ENCODE results near the gene BTBD9.

The BTBD9 gene

GRCh38 chr6:38423746-38424145, 216.0 kb downstream of the BTBD9 start:
- DNase-seq, result no peak

GRCh38 chr6:38420207-38420606, 219.5 kb downstream of the BTBD9 start:
- no peak for DNase-seq

DNA sequence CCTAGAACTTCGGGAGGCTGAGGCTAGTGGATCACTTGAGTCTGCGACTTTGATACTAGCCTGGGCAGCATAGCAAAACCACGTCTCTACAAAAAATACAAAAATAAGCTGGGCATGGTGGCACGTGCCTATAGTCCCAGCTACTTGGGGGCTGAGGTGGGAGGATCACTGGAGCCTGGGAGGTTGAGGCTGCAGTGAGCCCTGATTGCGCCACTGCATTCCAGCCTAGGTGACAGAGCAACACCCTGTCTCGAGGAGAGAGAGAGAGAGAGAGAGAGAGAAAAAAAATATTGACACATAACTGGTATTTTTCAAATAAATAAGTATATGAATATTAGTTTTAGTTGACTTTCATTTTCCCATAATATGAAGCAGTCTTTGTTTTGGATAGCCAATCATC, 222.2 kb downstream of the BTBD9 start:
- no peak for DNase-seq

GRCh38 chr6:38415231-38416005, 224.3 kb downstream of the BTBD9 start:
- DNase-seq, result no peak

- no peak for DNase-seq
Measured at GRCh38 chr6:38413102-38413800, 226.5 kb downstream of the BTBD9 start.

DNA sequence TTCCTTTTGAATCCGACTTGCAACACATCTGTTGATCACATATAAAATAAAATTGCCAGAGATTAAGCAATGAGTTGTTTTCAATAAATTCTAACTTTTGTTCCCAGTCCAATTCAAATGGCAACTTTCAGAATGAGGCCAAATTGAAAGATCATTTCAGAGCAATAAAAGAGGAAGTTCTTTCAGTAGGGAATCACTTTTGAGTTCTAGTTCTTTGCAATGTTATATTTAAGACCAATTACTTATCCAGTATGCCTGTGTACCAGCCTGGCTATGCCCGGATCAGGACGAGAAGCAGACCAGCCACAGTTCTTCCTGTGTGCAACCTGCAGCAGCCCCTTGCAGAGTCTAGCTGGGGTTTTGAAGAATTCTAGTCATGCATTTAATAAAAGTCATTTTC, 232.5 kb downstream of the BTBD9 start:
- no peak for DNase-seq

- no peak for DNase-seq
Measured at GRCh38 chr6:38406096-38406495, 233.6 kb downstream of the BTBD9 start.

- no peak for DNase-seq
Measured at GRCh38 chr6:38404900-38405556, 234.7 kb downstream of the BTBD9 start.

DNA sequence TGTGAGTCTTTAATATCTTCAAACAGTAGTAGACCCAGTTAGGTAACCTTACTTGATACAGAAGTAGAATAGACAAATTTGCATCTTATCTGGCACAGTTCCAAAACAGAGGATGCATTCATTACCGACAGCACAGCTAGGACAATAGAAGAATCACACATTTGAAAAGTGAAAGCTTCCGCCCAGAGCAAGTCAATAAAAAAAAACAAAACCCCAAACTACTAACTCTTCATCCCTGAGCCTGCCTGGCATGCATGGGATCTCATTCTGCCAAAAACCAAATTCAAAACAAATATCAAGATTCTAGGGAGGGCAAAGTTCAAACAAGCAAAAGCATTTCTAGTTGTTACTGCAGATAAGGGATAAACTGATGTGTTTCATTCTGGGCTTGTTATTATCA, 235.4 kb downstream of the BTBD9 start:
- no peak for DNase-seq

DNA sequence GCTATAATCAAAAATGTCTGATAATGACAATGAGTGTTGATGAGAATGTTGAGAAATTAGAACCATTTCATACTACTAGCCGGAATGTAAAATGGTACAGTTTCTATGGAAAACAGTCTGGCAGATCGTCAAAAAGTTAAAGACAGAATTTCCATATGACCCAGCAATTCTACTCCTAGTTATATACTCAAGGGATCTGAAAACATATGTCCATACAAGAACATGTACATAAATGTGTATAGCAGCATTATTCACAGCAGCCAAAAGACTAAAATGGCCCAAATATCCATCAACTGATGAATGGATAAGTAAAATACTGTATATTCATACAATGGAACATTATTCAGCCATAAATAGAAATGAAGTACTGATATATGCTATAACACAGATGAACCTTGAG, 236.2 kb downstream of the BTBD9 start:
- no peak for DNase-seq

DNA sequence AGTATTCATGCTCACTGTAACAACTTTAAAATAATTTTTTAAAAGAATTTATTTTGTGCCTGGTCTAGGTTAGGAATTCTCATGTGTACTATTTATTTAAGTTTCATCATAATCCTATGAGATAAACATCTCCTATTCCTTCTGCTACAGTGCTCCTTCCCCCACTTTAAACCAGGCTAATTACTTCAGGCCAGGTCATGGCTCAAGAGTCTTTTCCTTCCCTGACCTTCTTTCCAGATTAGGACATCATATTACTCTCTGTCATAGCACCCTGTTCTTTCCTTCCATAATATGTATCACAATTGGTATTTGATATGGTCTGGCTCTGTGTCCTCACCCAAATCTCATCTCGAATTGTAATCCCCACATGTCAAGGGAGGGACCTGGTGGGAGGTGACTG, 239.0 kb downstream of the BTBD9 start:
- DNase-seq, result no peak

- no peak for DNase-seq
Measured at GRCh38 chr6:38400101-38400500, 239.6 kb downstream of the BTBD9 start.

DNA sequence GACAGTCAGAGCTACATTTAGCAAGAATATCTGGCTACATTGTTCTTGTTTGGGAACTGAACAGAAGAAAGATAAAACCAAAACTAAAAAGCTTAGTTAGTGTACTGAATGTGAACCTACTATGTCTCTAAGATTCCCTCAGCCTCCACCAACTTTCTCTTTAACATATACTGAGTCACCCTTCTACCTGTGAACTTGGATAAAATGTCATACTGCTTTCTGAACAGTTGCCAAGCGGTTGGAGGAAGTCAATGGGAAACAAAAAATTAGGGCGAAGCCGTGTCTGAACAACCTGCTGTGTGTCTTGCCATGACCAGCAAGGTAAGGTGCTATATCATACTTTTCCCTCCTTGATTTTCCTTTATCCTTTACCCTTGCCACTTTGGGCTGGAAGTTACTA, 243.5 kb downstream of the BTBD9 start:
- DNase-seq, result no peak

GRCh38 chr6:38393986-38394385, 245.7 kb downstream of the BTBD9 start:
- DNase-seq, result no peak

DNA sequence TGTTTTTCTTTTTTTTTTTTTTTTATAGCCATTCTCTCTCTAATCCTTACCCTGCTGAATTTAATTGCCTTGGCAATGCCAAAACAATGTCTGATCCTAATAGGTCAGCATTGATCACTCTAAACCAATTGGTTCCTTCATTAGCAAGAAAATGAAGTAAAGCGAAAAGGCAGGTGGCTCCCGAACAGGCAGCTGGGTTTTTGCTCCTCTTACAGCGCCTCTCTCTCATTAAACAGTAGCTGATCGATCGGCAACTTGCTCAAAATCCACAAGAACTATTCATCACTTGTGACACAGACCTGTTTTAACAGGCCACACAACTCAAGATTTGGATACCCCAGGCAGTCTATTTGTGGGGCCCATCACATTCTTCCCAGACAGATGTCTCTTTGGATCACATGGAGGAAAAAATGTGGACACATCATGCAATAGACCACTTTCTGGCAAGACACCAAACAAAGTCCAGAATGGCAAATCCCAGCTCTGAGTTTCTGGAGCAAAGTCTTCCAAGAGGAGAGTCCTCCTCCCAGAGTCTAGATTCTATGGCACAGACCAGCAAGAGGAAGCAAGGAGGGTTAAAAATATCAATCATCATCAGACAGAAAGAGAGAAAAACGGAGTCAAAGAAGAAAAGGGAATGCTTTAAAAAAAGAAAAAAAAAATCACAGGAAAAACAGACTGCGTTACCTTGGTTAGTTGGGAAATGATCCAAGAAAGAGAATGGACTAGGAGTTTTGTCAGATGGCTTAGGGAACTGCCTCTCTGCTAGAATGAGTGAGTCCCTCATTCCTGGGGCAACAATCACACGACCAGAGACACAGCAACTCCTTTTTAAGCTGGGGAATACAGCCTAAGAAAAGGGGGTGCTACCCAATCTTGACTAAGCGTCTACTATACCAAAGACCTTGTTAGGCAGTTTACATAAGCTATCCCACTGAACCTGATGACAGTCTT, 247.8 kb downstream of the BTBD9 start:
- DNase-seq, result no peak

GRCh38 chr6:38391206-38391605, 248.5 kb downstream of the BTBD9 start:
- DNase-seq, result no peak

DNA sequence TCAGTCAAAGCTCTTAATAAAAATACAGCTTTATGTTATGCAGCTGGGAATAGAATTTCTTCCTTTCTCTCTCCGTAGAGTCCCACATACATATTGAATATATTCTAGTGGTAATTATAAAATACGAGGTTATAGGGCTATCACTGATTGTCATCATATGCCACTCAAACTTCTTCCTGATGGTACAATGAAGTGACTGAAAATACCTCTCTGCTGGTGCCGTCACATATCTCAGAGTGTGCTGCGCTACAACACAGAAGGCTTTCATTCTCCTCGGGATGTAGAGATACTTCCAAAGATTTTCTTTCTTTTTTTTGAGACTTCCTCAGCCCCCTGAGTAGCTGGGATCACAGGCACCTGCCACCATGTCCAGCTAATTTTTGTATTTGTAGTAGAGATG, 249.9 kb downstream of the BTBD9 start:
- no peak for DNase-seq

GRCh38 chr6:38387971-38388370, 251.8 kb downstream of the BTBD9 start:
- no peak for DNase-seq

DNA sequence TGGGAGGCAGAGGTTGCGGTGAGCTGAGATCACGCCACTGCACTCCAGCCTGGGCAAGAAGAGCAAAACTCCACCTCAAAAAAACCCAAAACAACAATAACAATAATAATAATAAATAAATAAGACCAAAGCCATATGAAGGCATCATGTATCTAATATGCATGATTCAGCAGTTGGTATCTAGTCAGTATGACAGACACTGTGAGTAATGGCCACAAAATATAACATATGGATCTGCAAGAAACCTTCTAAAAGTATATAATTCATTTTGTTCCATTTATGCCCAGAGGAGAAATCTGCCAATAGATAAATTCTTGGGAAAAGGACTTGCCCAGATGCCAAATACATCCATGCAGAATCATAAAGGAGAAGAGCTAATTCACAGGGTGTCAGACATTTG, 252.3 kb downstream of the BTBD9 start:
- no peak for DNase-seq

DNA sequence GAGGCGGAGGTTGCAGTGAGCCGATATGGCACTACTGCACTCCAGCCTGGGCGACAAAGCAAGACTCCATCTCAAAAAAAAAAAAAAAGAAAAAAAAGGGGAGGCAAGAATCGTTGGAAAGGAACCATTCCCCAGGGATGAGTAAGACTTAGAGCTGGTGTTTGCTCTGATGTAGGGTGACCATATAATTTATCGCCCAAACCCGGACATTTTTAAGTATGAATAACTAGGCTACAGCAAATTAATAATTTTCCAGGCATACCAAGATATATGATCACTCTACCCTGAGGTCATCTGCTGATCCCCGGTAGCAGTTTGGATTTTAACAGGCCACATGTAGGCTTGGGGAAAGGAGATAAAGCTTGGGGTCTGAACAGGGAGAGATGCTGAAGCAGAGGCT, 260.9 kb downstream of the BTBD9 start:
- no peak for DNase-seq

DNA sequence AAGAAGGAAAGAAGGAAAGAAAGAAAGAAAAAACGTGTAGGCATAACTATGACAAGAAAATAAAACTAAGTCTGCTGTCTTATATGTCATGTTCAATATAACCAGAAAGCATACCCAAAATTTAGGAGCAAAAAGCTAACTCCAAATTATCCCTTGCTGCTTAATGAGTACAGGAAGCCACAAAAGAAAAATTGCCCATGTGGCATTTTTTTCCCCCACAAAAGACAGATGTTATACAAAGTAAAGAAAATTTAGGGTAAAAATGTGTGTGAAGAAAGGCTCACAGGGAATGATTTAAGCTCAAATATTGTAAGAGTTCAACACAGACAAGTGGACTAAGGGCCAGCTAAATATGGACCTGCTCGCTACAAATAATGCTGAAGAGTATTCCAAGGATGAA, 263.8 kb downstream of the BTBD9 start:
- no peak for DNase-seq

- DNase-seq, result no peak
Measured at GRCh38 chr6:38375341-38375740, 264.4 kb downstream of the BTBD9 start.

DNA sequence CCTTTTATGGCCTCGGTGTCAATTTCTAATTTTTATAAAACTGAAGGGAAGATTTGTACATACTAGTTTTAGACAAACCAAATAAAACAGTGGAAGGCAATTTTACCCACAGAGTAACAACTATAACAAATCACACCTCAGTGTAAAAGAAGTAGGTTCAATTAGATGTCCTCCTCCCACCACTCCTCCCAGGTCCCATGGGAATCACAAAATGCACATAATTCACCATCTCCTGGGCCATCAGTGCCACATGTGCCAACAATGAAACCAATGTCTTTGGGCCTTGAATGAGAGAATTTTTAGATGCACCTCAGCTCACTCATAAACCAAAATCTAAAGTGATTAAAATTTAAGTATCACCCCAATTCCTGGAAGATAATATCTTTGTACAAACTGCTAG, 267.8 kb downstream of the BTBD9 start:
- no peak for DNase-seq
